ENCODE results near the gene PACSIN3. TPM values are rescaled to one million over a fixed set of nuclear protein-coding genes. Genes with fewer than 3 reads are reported as not detected.

Gene PACSIN3
- total and polyA plus RNA-seq, 2 of the 8 experiments (the other 6 are each of a cell fraction or from before 2014, with no cell fraction given), result 23.8 to 47.2 TPM

- TF ChIP-seq EGR1 (IDR thresholded peaks at IDR 0.05; ENCODE audit: borderline replicate concordance, low read depth, low read length), result 0 out of 2 replicates have a peak, but pooled peaks have one; percentile 10
- no peak for TF ChIP-seq PHF8 (conservative IDR thresholded peaks at IDR 0.05; ENCODE audit: low read depth, low read length)
- TF ChIP-seq GABPA (IDR thresholded peaks at IDR 0.05; ENCODE audit: borderline replicate concordance, insufficient read depth, low read length), result peak; percentile 50; the same call in 1 of the 2 replicates
Observed at GRCh38 chr11:47152953-47153950, 33.0 kb downstream of the PACSIN3 start (continued).
